Upper lobe of left lung (tissue), 4 donors: Measurements from ENCODE around the gene IMMP2L.

ENCODE experiments used
- POLR2A ChIP-seq, 4 donors: fragments of 450-650 bp; IDR thresholded peaks; one replicate each; pipeline ENCODE4 v1.5.1; 2016 to 2017; ENCODE audit warnings: antibody characterized with exemption in 4 of 4, mild to moderate bottlenecking in 2 of 4
- TF ChIP-seq, protein P1 (sequence below), 6 experiments: fragments of 450-650 bp in 4 of 6; fragments of 200-600 bp in 2 of 6; sonication (generic) in 2 of 6; IDR thresholded peaks; one replicate each; pipeline ENCODE4 v1.5.1; 2016 to 2019; ENCODE audit warnings: antibody characterized with exemption in 6 of 6

DNA sequence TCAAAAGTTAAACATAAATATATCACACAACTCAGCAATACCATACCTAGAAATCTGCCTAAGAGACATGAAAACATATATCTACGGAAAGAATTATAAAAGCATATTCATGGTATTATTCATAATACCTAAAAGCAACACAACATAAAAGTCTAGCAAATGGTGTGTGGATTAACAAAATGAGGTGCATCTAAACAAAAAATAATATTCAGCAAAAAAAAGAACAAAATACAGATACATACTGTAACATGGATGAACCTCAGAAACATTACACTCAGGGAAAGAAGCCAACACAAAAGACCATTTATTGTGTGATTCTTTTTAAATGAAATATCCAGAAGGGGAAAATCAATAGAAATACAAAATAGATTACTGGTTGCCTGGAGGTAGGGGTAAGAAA lies 155.0 kb downstream of the IMMP2L start:
- TF ChIP-seq POLR2A (IDR thresholded peaks at IDR 0.05), result no peak
- TF ChIP-seq, protein P1, sequence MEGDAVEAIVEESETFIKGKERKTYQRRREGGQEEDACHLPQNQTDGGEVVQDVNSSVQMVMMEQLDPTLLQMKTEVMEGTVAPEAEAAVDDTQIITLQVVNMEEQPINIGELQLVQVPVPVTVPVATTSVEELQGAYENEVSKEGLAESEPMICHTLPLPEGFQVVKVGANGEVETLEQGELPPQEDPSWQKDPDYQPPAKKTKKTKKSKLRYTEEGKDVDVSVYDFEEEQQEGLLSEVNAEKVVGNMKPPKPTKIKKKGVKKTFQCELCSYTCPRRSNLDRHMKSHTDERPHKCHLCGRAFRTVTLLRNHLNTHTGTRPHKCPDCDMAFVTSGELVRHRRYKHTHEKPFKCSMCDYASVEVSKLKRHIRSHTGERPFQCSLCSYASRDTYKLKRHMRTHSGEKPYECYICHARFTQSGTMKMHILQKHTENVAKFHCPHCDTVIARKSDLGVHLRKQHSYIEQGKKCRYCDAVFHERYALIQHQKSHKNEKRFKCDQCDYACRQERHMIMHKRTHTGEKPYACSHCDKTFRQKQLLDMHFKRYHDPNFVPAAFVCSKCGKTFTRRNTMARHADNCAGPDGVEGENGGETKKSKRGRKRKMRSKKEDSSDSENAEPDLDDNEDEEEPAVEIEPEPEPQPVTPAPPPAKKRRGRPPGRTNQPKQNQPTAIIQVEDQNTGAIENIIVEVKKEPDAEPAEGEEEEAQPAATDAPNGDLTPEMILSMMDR (IDR thresholded peaks at IDR 0.05), result no peak
